Breast epithelium (tissue), 4 donors: ENCODE measurements around the gene KIAA1217. TPM values are rescaled to one million over a fixed set of nuclear protein-coding genes. Genes with fewer than 3 reads are reported as not detected.

ENCODE experiments used
- DNase-seq, 2 donors: peaks; one replicate each; pipeline ENCODE4 v3.0.0-alpha.2; 2019; ENCODE audit warnings: low spot score in 2 of 2
- H3K27ac ChIP-seq, 2 donors: fragments of 200-600 bp; sonication (generic) in 1 of 2; one replicate each; pipeline ENCODE4 v1.5.1; 2016 to 2019; ENCODE audit warnings: mild to moderate bottlenecking in 1 of 2
- H3K27me3 ChIP-seq, 2 donors: fragments of 200-600 bp; sonication (generic) in 1 of 2; one replicate each; pipeline versions ENCODE4 v1.5.1 to v1.6.0; 2017 to 2019; ENCODE audit warnings: control low read depth in 1 of 2, mild to moderate bottlenecking in 1 of 2
- H3K36me3 ChIP-seq: fragments of 200-600 bp; one replicate; pipeline ENCODE4 v1.5.1; 2019
- H3K4me1 ChIP-seq, 2 donors: fragments of 200-600 bp; sonication (generic); one replicate each; pipeline ENCODE4 v1.5.1; 2016 to 2019; ENCODE audit warnings: control low read depth in 1 of 2
- H3K4me3 ChIP-seq, 3 donors: fragments of 200-600 bp; sonication (generic); 1 replicate in 2 of 3; 2 replicates in 1 of 3; pipeline ENCODE4 v1.5.1; 2016 to 2019; ENCODE audit warnings: mild to moderate bottlenecking in 3 of 3, moderate library complexity in 2 of 3
- H3K9me3 ChIP-seq, 2 donors: fragments of 200-600 bp; sonication (generic) in 1 of 2; one replicate each; pipeline ENCODE4 v1.5.1; 2016 to 2019; ENCODE audit warnings: control low read depth in 1 of 2
- POLR2A ChIP-seq: fragments of 450-650 bp; IDR thresholded peaks from one replicate; pipeline ENCODE4 v1.6.1; 2016; ENCODE audit warnings: antibody characterized with exemption, mild to moderate bottlenecking, moderate library complexity
- POLR2AphosphoS5 ChIP-seq, 3 donors: sonication (generic); formaldehyde crosslinking; IDR thresholded peaks; one replicate each; pipeline ENCODE4 v1.6.1; 2017; ENCODE audit warnings: antibody characterized with exemption in 3 of 3
- intact Hi-C: fragments of 100-400 bp; cut with DNase I; formaldehyde crosslinking; loops from one replicate; pipeline ENCODE4 v1.15.1; 2023; ENCODE audit warnings: low total_unique reads
- total RNA-seq, 3 donors: library from RNA; depleted of rRNA; stranded (reverse); fragments of >200 nt; gene quantifications; one replicate each; pipeline ENCODE4 v1.1.0, GENCODE V29; 2016
- TF ChIP-seq, protein P1 (sequence below), 3 donors: fragments of 450-650 bp; IDR thresholded peaks; one replicate each; pipeline ENCODE4 v1.5.1; 2016 to 2017; ENCODE audit warnings: antibody characterized with exemption in 3 of 3, mild to moderate bottlenecking in 3 of 3, moderate library complexity in 3 of 3

The KIAA1217 gene
- total RNA-seq, 3 donors from 2014 or later, result 19.7 to 154 (median 83.6) TPM

GRCh38 chr10:24384954-24385353, 176.0 kb downstream of the KIAA1217 start:
- Histone ChIP-seq H3K4me1 (peaks cover 6 to 22% of the 10 kb centered on the region in 2 donors), H3K9me3 (no peaks in the 10 kb centered on the region), H3K4me3 (no peak overlapping the region), H3K27me3 (no peaks in the 10 kb centered on the region), H3K36me3 (no peaks in the 10 kb centered on the region), H3K27ac (peak overlapping the region; percentile 93 to 98)
- TF ChIP-seq POLR2AphosphoS5 (IDR thresholded peaks at IDR 0.05), result no peak
- TF ChIP-seq, protein P1, sequence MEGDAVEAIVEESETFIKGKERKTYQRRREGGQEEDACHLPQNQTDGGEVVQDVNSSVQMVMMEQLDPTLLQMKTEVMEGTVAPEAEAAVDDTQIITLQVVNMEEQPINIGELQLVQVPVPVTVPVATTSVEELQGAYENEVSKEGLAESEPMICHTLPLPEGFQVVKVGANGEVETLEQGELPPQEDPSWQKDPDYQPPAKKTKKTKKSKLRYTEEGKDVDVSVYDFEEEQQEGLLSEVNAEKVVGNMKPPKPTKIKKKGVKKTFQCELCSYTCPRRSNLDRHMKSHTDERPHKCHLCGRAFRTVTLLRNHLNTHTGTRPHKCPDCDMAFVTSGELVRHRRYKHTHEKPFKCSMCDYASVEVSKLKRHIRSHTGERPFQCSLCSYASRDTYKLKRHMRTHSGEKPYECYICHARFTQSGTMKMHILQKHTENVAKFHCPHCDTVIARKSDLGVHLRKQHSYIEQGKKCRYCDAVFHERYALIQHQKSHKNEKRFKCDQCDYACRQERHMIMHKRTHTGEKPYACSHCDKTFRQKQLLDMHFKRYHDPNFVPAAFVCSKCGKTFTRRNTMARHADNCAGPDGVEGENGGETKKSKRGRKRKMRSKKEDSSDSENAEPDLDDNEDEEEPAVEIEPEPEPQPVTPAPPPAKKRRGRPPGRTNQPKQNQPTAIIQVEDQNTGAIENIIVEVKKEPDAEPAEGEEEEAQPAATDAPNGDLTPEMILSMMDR (IDR thresholded peaks at IDR 0.05), result no peak
- no peak for TF ChIP-seq POLR2A
- no peak for DNase-seq
- intact Hi-C loops, result no loop called here

DNA sequence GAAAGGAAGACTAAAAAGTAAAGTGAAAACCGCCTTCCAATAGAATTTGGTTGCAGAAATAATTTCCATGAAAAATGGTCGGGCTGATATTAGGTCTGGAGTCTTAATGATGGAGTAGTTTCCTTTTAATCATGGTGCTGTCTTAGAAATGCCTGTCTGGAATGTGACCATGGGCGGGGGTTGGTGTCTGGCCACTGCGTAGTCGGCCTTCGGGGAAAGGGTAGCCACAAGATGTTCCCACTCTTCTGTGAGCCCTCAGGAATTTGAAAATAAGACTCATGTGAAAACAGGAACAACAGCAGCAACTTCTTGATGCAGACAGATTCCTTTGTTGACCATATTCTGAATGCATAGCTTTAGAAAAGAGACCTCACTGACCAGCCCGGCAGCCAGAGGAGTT, 176.8 kb downstream of the KIAA1217 start:
- no peaks in the 10 kb centered on the region for H3K9me3 ChIP-seq
- peak in 1 of 2 donors; percentile 78 for DNase-seq
- no peaks in the 10 kb centered on the region for H3K27me3 ChIP-seq
- H3K36me3 ChIP-seq, result no peaks in the 10 kb centered on the region
- H3K4me1 ChIP-seq, result peaks cover 6 to 22% of the 10 kb centered on the region in 2 donors
- H3K27ac ChIP-seq, result peak overlapping the region; percentile 93 to 98
- intact Hi-C loops, result no loop called here
- H3K4me3 ChIP-seq, result no peak overlapping the region
- TF ChIP-seq, protein P1 (IDR thresholded peaks at IDR 0.05), result no peak
- peak in 1 of 3 donors; percentile 51 for TF ChIP-seq POLR2AphosphoS5 (IDR thresholded peaks at IDR 0.05)
- TF ChIP-seq POLR2A, result no peak

- Histone ChIP-seq H3K9me3 (no peaks in the 10 kb centered on the region), H3K27me3 (no peaks in the 10 kb centered on the region), H3K36me3 (no peaks in the 10 kb centered on the region), H3K4me1 (peaks cover 0 to 6% of the 10 kb centered on the region in 2 donors), H3K27ac (peak overlapping the region; percentile 50 to 72), H3K4me3 (no peak overlapping the region)
- intact Hi-C loops, result no loop called here
- TF ChIP-seq POLR2AphosphoS5 (IDR thresholded peaks at IDR 0.05) (no peak), POLR2A (no peak)
- TF ChIP-seq, protein P1 (IDR thresholded peaks at IDR 0.05), result no peak
- no peak for DNase-seq
These were observed 181.3 kb downstream of the KIAA1217 start for GRCh38 chr10:24390146-24390700.

- Histone ChIP-seq H3K9me3 (no peaks in the 10 kb centered on the region), H3K27ac (peak overlapping the region; percentile 1 to 72), H3K4me1 (peaks cover 0 to 3% of the 10 kb centered on the region in 2 donors), H3K27me3 (no peaks in the 10 kb centered on the region), H3K4me3 (no peak overlapping the region), H3K36me3 (no peaks in the 10 kb centered on the region)
- no peak for DNase-seq
- intact Hi-C loops, result no loop called here
- TF ChIP-seq, protein P1 (IDR thresholded peaks at IDR 0.05), result no peak
- no peak for TF ChIP-seq POLR2A
- no peak for TF ChIP-seq POLR2AphosphoS5 (IDR thresholded peaks at IDR 0.05)
These were observed 181.8 kb downstream of the KIAA1217 start for GRCh38 chr10:24390746-24391145.

GRCh38 chr10:24393201-24393600, 184.3 kb downstream of the KIAA1217 start:
- TF ChIP-seq POLR2A, result no peak
- TF ChIP-seq, protein P1 (IDR thresholded peaks at IDR 0.05), result no peak
- TF ChIP-seq POLR2AphosphoS5 (IDR thresholded peaks at IDR 0.05), result no peak
- H3K27ac ChIP-seq, result no peak overlapping the region
- intact Hi-C loops, result no loop called here
- H3K9me3 ChIP-seq, result no peaks in the 10 kb centered on the region
- no peak for DNase-seq
- H3K36me3 ChIP-seq, result no peaks in the 10 kb centered on the region
- H3K27me3 ChIP-seq, result no peaks in the 10 kb centered on the region
- no peaks in the 10 kb centered on the region for H3K4me1 ChIP-seq
- no peak overlapping the region for H3K4me3 ChIP-seq
